IMR-90 (cell line): ENCODE results near the gene CXCL12.

Source experiments
- SMC3 ChIP-seq: fragments of 150-350 bp; IDR thresholded peaks from 2 replicates; pipeline ENCODE4 v1.6.1; 2016; ENCODE audit warnings: low read depth, mild to moderate bottlenecking, antibody characterized with exemption, low read length, moderate library complexity
- TF ChIP-seq, protein P1 (sequence below): conservative IDR thresholded peaks from 2 replicates; pipeline ENCODE4 v1.5.1; 2012; ENCODE audit warnings: mild to moderate bottlenecking, low read depth, low read length, improper control_type of control experiment

GRCh38 chr10:44369854-44370253 lies 15.0 kb downstream of the CXCL12 start:
- TF ChIP-seq, protein P1, sequence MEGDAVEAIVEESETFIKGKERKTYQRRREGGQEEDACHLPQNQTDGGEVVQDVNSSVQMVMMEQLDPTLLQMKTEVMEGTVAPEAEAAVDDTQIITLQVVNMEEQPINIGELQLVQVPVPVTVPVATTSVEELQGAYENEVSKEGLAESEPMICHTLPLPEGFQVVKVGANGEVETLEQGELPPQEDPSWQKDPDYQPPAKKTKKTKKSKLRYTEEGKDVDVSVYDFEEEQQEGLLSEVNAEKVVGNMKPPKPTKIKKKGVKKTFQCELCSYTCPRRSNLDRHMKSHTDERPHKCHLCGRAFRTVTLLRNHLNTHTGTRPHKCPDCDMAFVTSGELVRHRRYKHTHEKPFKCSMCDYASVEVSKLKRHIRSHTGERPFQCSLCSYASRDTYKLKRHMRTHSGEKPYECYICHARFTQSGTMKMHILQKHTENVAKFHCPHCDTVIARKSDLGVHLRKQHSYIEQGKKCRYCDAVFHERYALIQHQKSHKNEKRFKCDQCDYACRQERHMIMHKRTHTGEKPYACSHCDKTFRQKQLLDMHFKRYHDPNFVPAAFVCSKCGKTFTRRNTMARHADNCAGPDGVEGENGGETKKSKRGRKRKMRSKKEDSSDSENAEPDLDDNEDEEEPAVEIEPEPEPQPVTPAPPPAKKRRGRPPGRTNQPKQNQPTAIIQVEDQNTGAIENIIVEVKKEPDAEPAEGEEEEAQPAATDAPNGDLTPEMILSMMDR, result no peak
- no peak for TF ChIP-seq SMC3
